ENCODE measurements around the gene CTNNBIP1. TPM values are rescaled to one million over a fixed set of nuclear protein-coding genes. Genes with fewer than 3 reads are reported as not detected.

The CTNNBIP1 gene
- polyA plus RNA-seq, 3 donors = 26.2 to 26.8 (median 26.3) TPM

DNA sequence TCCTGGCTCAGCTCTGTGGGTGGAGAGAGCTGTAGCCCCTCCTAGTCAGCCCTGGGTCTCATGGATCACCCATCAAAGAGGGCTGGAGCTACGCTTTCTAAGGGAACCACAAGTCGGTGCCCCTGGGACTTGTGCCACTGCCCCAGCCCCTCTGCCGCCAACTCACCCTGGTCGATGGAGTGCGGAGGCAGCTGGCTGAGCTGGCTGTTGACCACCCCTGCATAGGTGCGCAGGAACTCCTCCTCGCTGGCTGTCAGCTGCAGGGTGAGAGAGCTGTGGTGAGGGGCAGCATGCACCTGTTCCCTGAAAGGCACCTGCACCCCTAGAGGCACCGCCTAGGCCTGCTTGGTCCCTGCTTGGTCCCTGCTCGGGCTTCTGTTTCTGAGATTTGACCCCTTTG lies 39.0 kb downstream of the CTNNBIP1 start:
- Mint-ChIP-seq H3K4me3 (no peak overlapping the region), H3K9me3 (peaks cover 0 to 2% (median 0%) of the 10 kb centered on the region in 7 donors), H3K4me1 (peaks cover 4% of the 10 kb centered on the region), H3K36me3 (peaks cover 37 to 69% of the 10 kb centered on the region in 2 donors), H3K27ac (no peak overlapping the region), H3K27me3 (ENCODE audit: low read depth in 3 of 3) (peaks cover 0 to 4% (median 0%) of the 10 kb centered on the region in 3 donors)
- no peak overlapping the region for H3K9ac ChIP-seq (ENCODE audit: insufficient read depth, low read length, poor library complexity, severe bottlenecking)
- no peaks in the 10 kb centered on the region for H3K79me2 ChIP-seq (ENCODE audit: insufficient read depth, low read length)
- no peak for DNase-seq
- WGBS (ENCODE audit: insufficient coverage) = 90% methylated on average over 7 of the region's 9 CpGs
- no peak overlapping the region for H2AFZ ChIP-seq (ENCODE audit: insufficient read depth, low read depth, low read length, poor library complexity, severe bottlenecking)
- H3K4me3 ChIP-seq (replicated peaks in 1 of 3; ENCODE audit: low read depth in 2 of 3, low read length in 3 of 3) = no peak overlapping the region
- H3K36me3 ChIP-seq (replicated peaks in 1 of 2; ENCODE audit: control insufficient read depth in 1 of 2, insufficient read depth in 2 of 2, low read length in 2 of 2) = peaks cover 36 to 58% of the 10 kb centered on the region in 2 donors
- no peaks in the 10 kb centered on the region for H3K9me3 ChIP-seq (replicated peaks in 1 of 2; ENCODE audit: control insufficient read depth in 1 of 2, insufficient read depth in 1 of 2, low read length in 2 of 2)
- H3K27me3 ChIP-seq (ENCODE audit: control insufficient read depth in 2 of 2, insufficient read depth in 2 of 2, low read length in 2 of 2) = no peaks in the 10 kb centered on the region
- H3K4me1 ChIP-seq (ENCODE audit: control insufficient read depth in 1 of 2, insufficient read depth in 2 of 2, low read length in 2 of 2) = peaks cover 5 to 6% of the 10 kb centered on the region in 2 donors
- TF ChIP-seq, protein P1, sequence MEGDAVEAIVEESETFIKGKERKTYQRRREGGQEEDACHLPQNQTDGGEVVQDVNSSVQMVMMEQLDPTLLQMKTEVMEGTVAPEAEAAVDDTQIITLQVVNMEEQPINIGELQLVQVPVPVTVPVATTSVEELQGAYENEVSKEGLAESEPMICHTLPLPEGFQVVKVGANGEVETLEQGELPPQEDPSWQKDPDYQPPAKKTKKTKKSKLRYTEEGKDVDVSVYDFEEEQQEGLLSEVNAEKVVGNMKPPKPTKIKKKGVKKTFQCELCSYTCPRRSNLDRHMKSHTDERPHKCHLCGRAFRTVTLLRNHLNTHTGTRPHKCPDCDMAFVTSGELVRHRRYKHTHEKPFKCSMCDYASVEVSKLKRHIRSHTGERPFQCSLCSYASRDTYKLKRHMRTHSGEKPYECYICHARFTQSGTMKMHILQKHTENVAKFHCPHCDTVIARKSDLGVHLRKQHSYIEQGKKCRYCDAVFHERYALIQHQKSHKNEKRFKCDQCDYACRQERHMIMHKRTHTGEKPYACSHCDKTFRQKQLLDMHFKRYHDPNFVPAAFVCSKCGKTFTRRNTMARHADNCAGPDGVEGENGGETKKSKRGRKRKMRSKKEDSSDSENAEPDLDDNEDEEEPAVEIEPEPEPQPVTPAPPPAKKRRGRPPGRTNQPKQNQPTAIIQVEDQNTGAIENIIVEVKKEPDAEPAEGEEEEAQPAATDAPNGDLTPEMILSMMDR (IDR thresholded peaks at IDR 0.05) = no peak
- H3K4me2 ChIP-seq (replicated peaks; ENCODE audit: extremely low read depth, low read length, poor library complexity, severe bottlenecking) = no peak overlapping the region
- peaks cover 11% of the 10 kb centered on the region for H4K20me1 ChIP-seq (ENCODE audit: insufficient read depth, low read length)
- intact Hi-C loops (cut with micrococcal nuclease) = loop anchor here in 1 of 2 donors (10.0 kb wide), 1 partner anchor 164 kb away; the partner anchor contains the start of gene UBE4B
- no peak overlapping the region for H3K27ac ChIP-seq (ENCODE audit: low read depth in 1 of 2, low read length in 2 of 2)

DNA sequence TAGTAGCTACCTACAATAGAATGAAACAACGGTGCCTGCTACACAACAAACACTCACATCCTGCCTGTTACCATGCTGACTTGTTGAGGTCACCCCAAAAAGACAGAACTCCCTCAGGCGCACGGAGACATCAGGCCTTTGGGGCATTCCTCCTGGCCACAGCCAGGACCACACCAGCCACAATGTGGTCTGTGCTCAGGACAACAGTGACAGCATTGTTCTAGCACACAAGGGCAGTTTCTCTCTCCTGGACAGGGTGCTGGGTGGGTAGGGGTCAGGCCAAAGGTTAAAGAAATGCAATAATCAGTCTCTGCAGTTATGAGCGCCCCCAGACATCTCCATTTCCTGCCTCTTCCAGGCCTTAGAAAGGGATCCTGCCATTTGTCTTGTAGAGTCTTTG lies 39.5 kb downstream of the CTNNBIP1 start:
- no peak overlapping the region for H3K4me2 ChIP-seq (replicated peaks; ENCODE audit: extremely low read depth, low read length, poor library complexity, severe bottlenecking)
- no peak for DNase-seq
- no peak overlapping the region for H3K4me3 Mint-ChIP-seq
- H2AFZ ChIP-seq (ENCODE audit: insufficient read depth, low read depth, low read length, poor library complexity, severe bottlenecking) = no peak overlapping the region
- H3K9me3 ChIP-seq (replicated peaks in 1 of 2; ENCODE audit: control insufficient read depth in 1 of 2, insufficient read depth in 1 of 2, low read length in 2 of 2) = no peaks in the 10 kb centered on the region
- H3K36me3 Mint-ChIP-seq = peaks cover 40 to 71% of the 10 kb centered on the region in 2 donors
- TF ChIP-seq, protein P1 (IDR thresholded peaks at IDR 0.05) = no peak
- no peaks in the 10 kb centered on the region for H3K79me2 ChIP-seq (ENCODE audit: insufficient read depth, low read length)
- no peak overlapping the region for H3K27ac Mint-ChIP-seq
- no CpG with 5 or more reads among the region's 4 CpGs for WGBS (ENCODE audit: insufficient coverage)
- H3K4me1 Mint-ChIP-seq = peaks cover 4% of the 10 kb centered on the region
- H3K4me3 ChIP-seq (replicated peaks in 1 of 3; ENCODE audit: low read depth in 2 of 3, low read length in 3 of 3) = no peak overlapping the region
- no peak overlapping the region for H3K27ac ChIP-seq (ENCODE audit: low read depth in 1 of 2, low read length in 2 of 2)
- H4K20me1 ChIP-seq (ENCODE audit: insufficient read depth, low read length) = peaks cover 11% of the 10 kb centered on the region
- no peaks in the 10 kb centered on the region for H3K27me3 ChIP-seq (ENCODE audit: control insufficient read depth in 2 of 2, insufficient read depth in 2 of 2, low read length in 2 of 2)
- peaks cover 5 to 6% of the 10 kb centered on the region in 2 donors for H3K4me1 ChIP-seq (ENCODE audit: control insufficient read depth in 1 of 2, insufficient read depth in 2 of 2, low read length in 2 of 2)
- H3K36me3 ChIP-seq (replicated peaks in 1 of 2; ENCODE audit: control insufficient read depth in 1 of 2, insufficient read depth in 2 of 2, low read length in 2 of 2) = peaks cover 36 to 63% of the 10 kb centered on the region in 2 donors
- H3K9ac ChIP-seq (ENCODE audit: insufficient read depth, low read length, poor library complexity, severe bottlenecking) = no peak overlapping the region
- H3K9me3 Mint-ChIP-seq = peaks cover 0 to 2% (median 0%) of the 10 kb centered on the region in 7 donors
- intact Hi-C loops (cut with micrococcal nuclease) = loop anchor here in 1 of 2 donors (10.0 kb wide), 1 partner anchor 164 kb away; the partner anchor contains the start of gene UBE4B
- peaks cover 0 to 6% (median 0%) of the 10 kb centered on the region in 3 donors for H3K27me3 Mint-ChIP-seq (ENCODE audit: low read depth in 3 of 3)

Data from CD14-positive monocyte (primary cell).